A549 (cell line): Measurements from ENCODE around the gene CCDC27. TPM values are rescaled to one million over a fixed set of nuclear protein-coding genes. Genes with fewer than 3 reads are reported as not detected.

Source experiments
- ATAC-seq, 2 experiments: fragments of 200-7000 bp in 1 of 2; fragments of >200 bp in 1 of 2; cut with Nextera tagmentation in 1 of 2; cut with Tn5 transposase in 1 of 2; 3 replicates each; pipeline versions ENCODE4 v1.8.0 to v1.9.1; 2018 to 2020; ENCODE audit warnings: mild to moderate bottlenecking in 1 of 2, moderate library complexity in 1 of 2
- CTCF ChIA-PET: fragments of 300-600 bp; sonication (Branson Sonifier 250); formaldehyde crosslinking; extraction: SDS; loops from one replicate; lab custom pipeline; 2021; ENCODE audit warnings: antibody characterized with exemption, inconsistent platforms; lab: Yijun Ruan, JAX
- POLR2A ChIA-PET: fragments of 350-600 bp; formaldehyde crosslinking; extraction: SDS; loops from one replicate; lab custom pipeline; 2021; ENCODE audit warnings: antibody characterized with exemption, inconsistent platforms; lab: Yijun Ruan, JAX
- DNase-seq, 2 experiments: peaks; one replicate each; pipeline versions ENCODE4 v3.0.0 to v3.0.0-alpha.2; 2011 to 2016; ENCODE audit warnings: low read depth in 1 of 2, low spot score in 1 of 2
- FAIRE-seq: peaks from 2 replicates; lab custom pipeline; 2011; peaks lifted over from hg19 to GRCh38; lab: Jason Lieb, UNC
- H3K27ac ChIP-seq, 2 experiments: fragments of >200 bp; sonication (Bioruptor Twin); formaldehyde crosslinking; 3 replicates each; pipeline ENCODE4 v1.5.1; 2016 to 2017
- H3K4me1 ChIP-seq: fragments of >200 bp; sonication (Bioruptor Twin); formaldehyde crosslinking; 3 replicates; pipeline ENCODE4 v1.6.1; 2016
- H3K4me2 ChIP-seq: fragments of >200 bp; sonication (Bioruptor Twin); formaldehyde crosslinking; 3 replicates; pipeline ENCODE4 v1.6.1; 2016
- H3K4me3 ChIP-seq: fragments of >200 bp; sonication (Bioruptor Twin); formaldehyde crosslinking; 3 replicates; pipeline ENCODE4 v1.5.1; 2016
- H3K9me3 ChIP-seq: fragments of >200 bp; sonication (Bioruptor Twin); formaldehyde crosslinking; 3 replicates; pipeline ENCODE4 v1.6.1; 2016
- BHLHE40 ChIP-seq: IDR thresholded peaks from 2 replicates; pipeline ENCODE4 v1.6.1; 2012; ENCODE audit warnings: low read depth, low read length, inconsistent platforms
- CHD2 ChIP-seq: fragments of 150-350 bp; IDR thresholded peaks from 2 replicates; pipeline ENCODE4 v1.6.1; 2014; ENCODE audit warnings: low read length; ENCODE audit not compliant: partially characterized antibody
- FOSL2 ChIP-seq, 2 experiments: fragments of 450-650 bp in 1 of 2; fragments of >200 bp in 1 of 2; sonication (Bioruptor Twin) in 1 of 2; formaldehyde crosslinking; IDR thresholded peaks; 2 replicates each; pipeline versions ENCODE4 v1.5.0 to v1.6.1; 2016 to 2020; ENCODE audit warnings: mild to moderate bottlenecking in 1 of 2, moderate library complexity in 1 of 2
- HOXB13 ChIP-seq: fragments of 250-450 bp; sonication (Bioruptor Pico); IDR thresholded peaks from 2 replicates; pipeline ENCODE4 v1.5.0; 2020; ENCODE audit warnings: low read depth, mild to moderate bottlenecking, moderate library complexity
- JUN ChIP-seq, 2 experiments: fragments of >200 bp; sonication (Bioruptor Twin); formaldehyde crosslinking; IDR thresholded peaks; 2 replicates in 1 of 2; 3 replicates in 1 of 2; pipeline ENCODE4 v1.6.1; 2016 to 2017
- KDM5A ChIP-seq: fragments of 200-600 bp; sonication (generic); IDR thresholded peaks from 2 replicates; pipeline ENCODE4 v1.6.1; 2016; ENCODE audit warnings: antibody characterized with exemption, mild to moderate bottlenecking
- MAFK ChIP-seq: fragments of 450-650 bp; IDR thresholded peaks from 2 replicates; pipeline ENCODE4 v1.6.1; 2014; ENCODE audit not compliant: partially characterized antibody
- MAZ ChIP-seq: fragments of 150-350 bp; IDR thresholded peaks from 2 replicates; pipeline ENCODE4 v1.6.1; 2014; ENCODE audit warnings: antibody characterized with exemption, low read depth, low read length, borderline replicate concordance
- MYC ChIP-seq: IDR thresholded peaks from 2 replicates; pipeline ENCODE4 v1.6.1; 2012; ENCODE audit warnings: mild to moderate bottlenecking, inconsistent platforms, low read length, improper control_type of control experiment, borderline replicate concordance
- PHF8 ChIP-seq: fragments of 200-600 bp; sonication (generic); IDR thresholded peaks from 2 replicates; pipeline ENCODE4 v1.6.1; 2016; ENCODE audit warnings: low read depth, mild to moderate bottlenecking, antibody characterized with exemption, moderate library complexity, borderline replicate concordance
- POLR2A ChIP-seq: IDR thresholded peaks from 2 replicates; pipeline ENCODE4 v1.6.1; 2012; ENCODE audit warnings: mild to moderate bottlenecking, low read length
- ZFP36 ChIP-seq: fragments of 450-650 bp; IDR thresholded peaks from 2 replicates; pipeline ENCODE4 v1.6.1; 2014; ENCODE audit warnings: borderline replicate concordance; ENCODE audit not compliant: partially characterized antibody
- WGBS: methylation state at CpG from one replicate; pipeline ENCODE4 v1.1.6; 2017; ENCODE audit errors: missing lambda C conversion rate; 5-methylcytosine and 5-hydroxymethylcytosine counted together
- polyA plus RNA-seq, 4 experiments: library from polyadenylated mRNA; depleted of rRNA in 3 of 4; stranded (reverse); fragments of >200 nt; fragmentation: RNase III in 1 of 4; extraction: RNeasy Plus Mini Kit Qiagen cat#74134 plus additional on column Dnase treatment in 1 of 4; gene quantifications; 2 replicates in 3 of 4; 3 replicates in 1 of 4; pipeline ENCODE4 v1.2.3, GENCODE V29; 2011 to 2017
- TF ChIP-seq, protein P1 (sequence below): IDR thresholded peaks from 2 replicates; pipeline ENCODE4 v1.6.1; 2012
- TF ChIP-seq, protein P2 (sequence below): IDR thresholded peaks from 2 replicates; pipeline ENCODE4 v1.6.1; 2012
- TF ChIP-seq, protein P3 (sequence below): fragments of >200 bp; sonication (Bioruptor Twin); formaldehyde crosslinking; IDR thresholded peaks from 3 replicates; pipeline ENCODE4 v1.5.1; 2016
- TF ChIP-seq, protein P4 (sequence below): fragments of >200 bp; sonication (Bioruptor Twin); formaldehyde crosslinking; IDR thresholded peaks from 2 replicates; pipeline ENCODE4 v1.6.1; 2016
- TF ChIP-seq, protein P5 (sequence below): IDR thresholded peaks from 2 replicates; pipeline ENCODE4 v1.6.1; 2012; ENCODE audit warnings: low read depth, borderline replicate concordance
- TF ChIP-seq, protein P6 (sequence below): fragments of >200 bp; sonication (Bioruptor Twin); formaldehyde crosslinking; IDR thresholded peaks from 3 replicates; pipeline ENCODE4 v1.6.1; 2016

CCDC27 gene
- polyA plus RNA-seq, 2 of the 4 experiments (the other 2 are of a cell fraction), result not detected

DNA sequence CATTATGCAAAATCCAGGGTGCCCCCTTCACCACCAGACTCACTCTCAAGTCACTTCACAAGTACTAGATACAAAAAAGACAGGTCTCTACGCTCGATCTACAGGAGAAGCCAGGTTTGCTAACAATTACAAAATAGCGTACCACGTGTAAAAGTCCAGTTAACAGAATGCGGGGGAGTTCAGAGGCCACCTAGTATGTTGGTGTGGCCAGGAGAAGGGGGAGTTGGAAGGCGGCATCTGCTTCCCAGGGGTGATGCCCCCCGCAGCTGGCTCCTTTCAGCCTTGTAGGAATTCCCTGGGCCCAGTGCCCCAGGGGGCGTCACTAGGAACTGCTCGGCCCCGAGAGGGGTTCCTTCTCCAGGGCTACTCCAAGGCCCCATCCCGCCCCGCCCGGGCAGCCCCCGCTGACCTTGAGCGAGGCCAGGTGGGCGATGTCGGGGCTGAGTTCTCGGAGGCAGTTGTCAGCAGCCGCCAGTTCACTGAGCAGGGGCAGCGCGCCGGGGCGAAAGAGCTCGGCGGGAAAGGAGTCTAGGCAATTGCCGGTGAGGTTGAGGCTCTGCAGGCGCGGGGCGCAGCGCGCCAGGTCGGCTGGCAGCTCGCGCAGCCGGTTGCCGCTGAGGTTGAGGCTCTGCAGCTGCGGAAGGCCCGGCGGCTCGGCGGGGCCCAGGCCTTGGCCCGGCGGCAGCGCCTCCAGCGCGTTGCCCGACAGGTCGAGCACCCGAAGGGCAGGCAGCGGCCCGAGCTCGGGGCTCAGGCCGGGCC is 43.4 kb downstream of the CCDC27 start (continued):
- TF ChIP-seq, protein P1, sequence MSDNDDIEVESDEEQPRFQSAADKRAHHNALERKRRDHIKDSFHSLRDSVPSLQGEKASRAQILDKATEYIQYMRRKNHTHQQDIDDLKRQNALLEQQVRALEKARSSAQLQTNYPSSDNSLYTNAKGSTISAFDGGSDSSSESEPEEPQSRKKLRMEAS, result no peak
- TF ChIP-seq HOXB13 (CRISPR knock-in tag) (no peak), CHD2 (no peak), ZFP36 (no peak), FOSL2 (IDR thresholded peaks at IDR 0.05) (no peak), FOSL2 (CRISPR knock-in tag; IDR thresholded peaks at IDR 0.05) (no peak)

DNA sequence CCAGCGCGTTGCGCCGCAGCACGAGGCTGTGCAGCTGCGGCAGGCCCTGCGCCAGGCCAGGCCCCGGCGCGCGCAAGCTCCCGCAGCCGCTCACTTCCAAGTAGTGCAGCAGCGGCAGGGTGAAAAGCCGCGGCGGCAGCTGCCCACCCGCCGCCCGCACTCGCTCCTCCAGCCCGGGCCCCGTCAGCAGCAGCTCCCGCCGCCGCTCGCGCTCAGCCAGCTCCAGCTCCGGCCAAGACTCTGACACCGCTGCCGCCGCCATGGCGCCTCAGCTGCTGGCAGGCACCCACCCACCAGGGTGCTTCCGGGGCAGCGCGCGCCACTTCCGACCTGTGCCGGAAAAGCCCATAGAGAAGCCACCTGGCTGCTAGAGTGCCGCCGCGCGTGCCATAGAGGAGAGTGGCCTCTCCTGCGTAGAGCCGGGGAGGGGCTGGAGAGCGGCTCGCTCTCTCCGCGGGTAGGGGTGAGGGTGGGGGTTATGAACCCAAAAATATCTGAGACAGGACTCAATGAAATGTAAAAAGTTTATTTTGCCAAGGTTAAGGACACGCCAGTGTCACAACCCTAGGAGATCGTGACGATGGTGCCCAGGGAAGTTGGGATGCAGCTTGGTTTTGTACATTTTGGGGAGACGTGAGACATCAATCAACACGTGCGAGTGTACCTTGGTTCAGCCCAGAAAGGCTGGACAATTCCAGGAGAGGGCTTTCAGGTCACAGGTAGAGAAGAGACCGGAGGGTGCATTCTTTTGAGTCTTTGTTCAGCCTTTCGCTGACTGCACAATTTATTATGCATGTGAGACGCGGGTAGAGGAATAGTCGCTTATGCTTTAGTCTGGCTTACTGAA is 44.2 kb downstream of the CCDC27 start, which contains the start of gene LRRC47:
LRRC47 (minus strand) TSS at position 284 of the 847 bp plus-strand sequence; CDS start at position 262, 22 bp downstream.
- peak within 1 kb of the TSS; percentile 83 to 87 for H3K27ac ChIP-seq
- H3K9me3 ChIP-seq, result no peaks in the 10 kb centered on the region
- peak within 1 kb of the TSS; percentile 97 for H3K4me2 ChIP-seq
- POLR2A ChIA-PET, result interaction anchor here (0.8 to 1.0 kb wide), 3 partner anchors 9 to 61 kb away, joined by 3 to 4 read pairs (median 3); partner anchors contain the start of genes CEP104 and DFFB
- WGBS, result 13% methylated on average over 15 of the region's 60 CpGs
- TF ChIP-seq, protein P1, result peak; percentile 89
- TF ChIP-seq CHD2 (no peak), BHLHE40 (0 out of 2 replicates have a peak, but pooled peaks have one; percentile 20), PHF8 (0 out of 2 replicates have a peak, but pooled peaks have one; percentile 24), KDM5A (peak; percentile 59), ZFP36 (no peak), MAFK (peak; percentile 86), JUN (IDR thresholded peaks at IDR 0.05) (peak; percentile 42 to 79; a peak in 3 of 5 replicates), MAZ (0 out of 2 replicates have a peak, but pooled peaks have one; percentile 71), MYC (peak; percentile 76; the same call in 1 of the 2 replicates), POLR2A (peak; percentile 53)
- TF ChIP-seq, protein P2, sequence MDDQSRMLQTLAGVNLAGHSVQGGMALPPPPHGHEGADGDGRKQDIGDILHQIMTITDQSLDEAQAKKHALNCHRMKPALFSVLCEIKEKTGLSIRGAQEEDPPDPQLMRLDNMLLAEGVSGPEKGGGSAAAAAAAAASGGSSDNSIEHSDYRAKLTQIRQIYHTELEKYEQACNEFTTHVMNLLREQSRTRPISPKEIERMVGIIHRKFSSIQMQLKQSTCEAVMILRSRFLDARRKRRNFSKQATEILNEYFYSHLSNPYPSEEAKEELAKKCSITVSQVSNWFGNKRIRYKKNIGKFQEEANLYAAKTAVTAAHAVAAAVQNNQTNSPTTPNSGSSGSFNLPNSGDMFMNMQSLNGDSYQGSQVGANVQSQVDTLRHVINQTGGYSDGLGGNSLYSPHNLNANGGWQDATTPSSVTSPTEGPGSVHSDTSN, result 0 out of 2 replicates have a peak, but pooled peaks have one; percentile 52
- TF ChIP-seq, protein P3, sequence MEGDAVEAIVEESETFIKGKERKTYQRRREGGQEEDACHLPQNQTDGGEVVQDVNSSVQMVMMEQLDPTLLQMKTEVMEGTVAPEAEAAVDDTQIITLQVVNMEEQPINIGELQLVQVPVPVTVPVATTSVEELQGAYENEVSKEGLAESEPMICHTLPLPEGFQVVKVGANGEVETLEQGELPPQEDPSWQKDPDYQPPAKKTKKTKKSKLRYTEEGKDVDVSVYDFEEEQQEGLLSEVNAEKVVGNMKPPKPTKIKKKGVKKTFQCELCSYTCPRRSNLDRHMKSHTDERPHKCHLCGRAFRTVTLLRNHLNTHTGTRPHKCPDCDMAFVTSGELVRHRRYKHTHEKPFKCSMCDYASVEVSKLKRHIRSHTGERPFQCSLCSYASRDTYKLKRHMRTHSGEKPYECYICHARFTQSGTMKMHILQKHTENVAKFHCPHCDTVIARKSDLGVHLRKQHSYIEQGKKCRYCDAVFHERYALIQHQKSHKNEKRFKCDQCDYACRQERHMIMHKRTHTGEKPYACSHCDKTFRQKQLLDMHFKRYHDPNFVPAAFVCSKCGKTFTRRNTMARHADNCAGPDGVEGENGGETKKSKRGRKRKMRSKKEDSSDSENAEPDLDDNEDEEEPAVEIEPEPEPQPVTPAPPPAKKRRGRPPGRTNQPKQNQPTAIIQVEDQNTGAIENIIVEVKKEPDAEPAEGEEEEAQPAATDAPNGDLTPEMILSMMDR, result no peak
- TF ChIP-seq, protein P4, sequence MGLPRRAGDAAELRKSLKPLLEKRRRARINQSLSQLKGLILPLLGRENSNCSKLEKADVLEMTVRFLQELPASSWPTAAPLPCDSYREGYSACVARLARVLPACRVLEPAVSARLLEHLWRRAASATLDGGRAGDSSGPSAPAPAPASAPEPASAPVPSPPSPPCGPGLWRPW, result no peak
- TF ChIP-seq, protein P5, sequence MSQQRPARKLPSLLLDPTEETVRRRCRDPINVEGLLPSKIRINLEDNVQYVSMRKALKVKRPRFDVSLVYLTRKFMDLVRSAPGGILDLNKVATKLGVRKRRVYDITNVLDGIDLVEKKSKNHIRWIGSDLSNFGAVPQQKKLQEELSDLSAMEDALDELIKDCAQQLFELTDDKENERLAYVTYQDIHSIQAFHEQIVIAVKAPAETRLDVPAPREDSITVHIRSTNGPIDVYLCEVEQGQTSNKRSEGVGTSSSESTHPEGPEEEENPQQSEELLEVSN, result 0 out of 2 replicates have a peak, but pooled peaks have one; percentile 23
- TF ChIP-seq, protein P6, sequence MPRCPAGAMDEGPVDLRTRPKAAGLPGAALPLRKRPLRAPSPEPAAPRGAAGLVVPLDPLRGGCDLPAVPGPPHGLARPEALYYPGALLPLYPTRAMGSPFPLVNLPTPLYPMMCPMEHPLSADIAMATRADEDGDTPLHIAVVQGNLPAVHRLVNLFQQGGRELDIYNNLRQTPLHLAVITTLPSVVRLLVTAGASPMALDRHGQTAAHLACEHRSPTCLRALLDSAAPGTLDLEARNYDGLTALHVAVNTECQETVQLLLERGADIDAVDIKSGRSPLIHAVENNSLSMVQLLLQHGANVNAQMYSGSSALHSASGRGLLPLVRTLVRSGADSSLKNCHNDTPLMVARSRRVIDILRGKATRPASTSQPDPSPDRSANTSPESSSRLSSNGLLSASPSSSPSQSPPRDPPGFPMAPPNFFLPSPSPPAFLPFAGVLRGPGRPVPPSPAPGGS, result peak; percentile 51; the same call in 1 of the 3 replicates
- DNase-seq, result peak; percentile 89 to 93
- peak within 1 kb of the TSS; percentile 79 for H3K4me3 ChIP-seq
- FAIRE-seq, result no peak
- CTCF ChIA-PET, result interaction anchor here (1.2 to 2.3 kb wide), 4 partner anchors 9 to 101 kb away, joined by 3 to 9 read pairs (median 5); no protein-coding TSS in a partner anchor
- ATAC-seq, result peak; percentile 99 to 100
- H3K4me1 ChIP-seq, result peaks cover 18% of the 10 kb centered on the region; the same call in 2 of the 3 replicates
